ENCODE measurements around the gene FIBCD1.

Gene FIBCD1

GRCh38 chr9:130878295-130878694 is 60.8 kb downstream of the FIBCD1 start:
- DNase-seq (ENCODE audit: low spot score): no peak

- DNase-seq (ENCODE audit: low spot score): no peak
These were observed 61.7 kb downstream of the FIBCD1 start for GRCh38 chr9:130877300-130877699.

GRCh38 chr9:130874783-130875182 is 64.3 kb downstream of the FIBCD1 start:
- DNase-seq (ENCODE audit: low spot score): no peak

- DNase-seq (ENCODE audit: low spot score): no peak
These were observed 65.1 kb downstream of the FIBCD1 start for GRCh38 chr9:130873966-130874365.

- no peak for DNase-seq (ENCODE audit: low spot score)
These were observed 66.0 kb downstream of the FIBCD1 start for GRCh38 chr9:130872912-130873503.

- DNase-seq (ENCODE audit: low spot score): no peak
These were observed 66.5 kb downstream of the FIBCD1 start for GRCh38 chr9:130872508-130872907.

GRCh38 chr9:130872093-130872492 is 67.0 kb downstream of the FIBCD1 start:
- DNase-seq (ENCODE audit: low spot score): no peak

GRCh38 chr9:130871395-130872062 is 67.5 kb downstream of the FIBCD1 start:
- no peak for DNase-seq (ENCODE audit: low spot score)

GRCh38 chr9:130870491-130871381 is 68.3 kb downstream of the FIBCD1 start:
- no peak for DNase-seq (ENCODE audit: low spot score)

- DNase-seq (ENCODE audit: low spot score): no peak
These were observed 69.8 kb downstream of the FIBCD1 start for GRCh38 chr9:130869250-130869649.

- DNase-seq (ENCODE audit: low spot score): no peak
These were observed 70.8 kb downstream of the FIBCD1 start for GRCh38 chr9:130868230-130868629.

GRCh38 chr9:130867556-130867955 is 71.5 kb downstream of the FIBCD1 start:
- no peak for DNase-seq (ENCODE audit: low spot score)

GRCh38 chr9:130866474-130866965 is 72.5 kb downstream of the FIBCD1 start:
- peak; percentile 77 for DNase-seq (ENCODE audit: low spot score)

- DNase-seq (ENCODE audit: low spot score): no peak
These were observed 73.1 kb downstream of the FIBCD1 start for GRCh38 chr9:130865921-130866320.

GRCh38 chr9:130864541-130864940 is 74.5 kb downstream of the FIBCD1 start:
- no peak for DNase-seq (ENCODE audit: low spot score)

- DNase-seq (ENCODE audit: low spot score): no peak
These were observed 76.3 kb downstream of the FIBCD1 start for GRCh38 chr9:130862747-130863146.

GRCh38 chr9:130862217-130862616 is 76.8 kb downstream of the FIBCD1 start:
- DNase-seq (ENCODE audit: low spot score): no peak

GRCh38 chr9:130861372-130862180 is 77.5 kb downstream of the FIBCD1 start:
- DNase-seq (ENCODE audit: low spot score): no peak

- DNase-seq (ENCODE audit: low spot score): peak; percentile 90
These were observed 78.4 kb downstream of the FIBCD1 start for GRCh38 chr9:130860458-130861316.

GRCh38 chr9:130858739-130859705 is 80.0 kb downstream of the FIBCD1 start:
- DNase-seq (ENCODE audit: low spot score): no peak

All from GM03348 (cell line).